ENCODE data around the gene IDH3B. TPM values are rescaled to one million over a fixed set of nuclear protein-coding genes. Genes with fewer than 3 reads are reported as not detected.
A peak's percentile ranks its signal among the peaks of the same experiment; 100 is the strongest.

Gene IDH3B
- total RNA-seq, 4 donors from 2014 or later: 103 to 158 (median 116) TPM

DNA sequence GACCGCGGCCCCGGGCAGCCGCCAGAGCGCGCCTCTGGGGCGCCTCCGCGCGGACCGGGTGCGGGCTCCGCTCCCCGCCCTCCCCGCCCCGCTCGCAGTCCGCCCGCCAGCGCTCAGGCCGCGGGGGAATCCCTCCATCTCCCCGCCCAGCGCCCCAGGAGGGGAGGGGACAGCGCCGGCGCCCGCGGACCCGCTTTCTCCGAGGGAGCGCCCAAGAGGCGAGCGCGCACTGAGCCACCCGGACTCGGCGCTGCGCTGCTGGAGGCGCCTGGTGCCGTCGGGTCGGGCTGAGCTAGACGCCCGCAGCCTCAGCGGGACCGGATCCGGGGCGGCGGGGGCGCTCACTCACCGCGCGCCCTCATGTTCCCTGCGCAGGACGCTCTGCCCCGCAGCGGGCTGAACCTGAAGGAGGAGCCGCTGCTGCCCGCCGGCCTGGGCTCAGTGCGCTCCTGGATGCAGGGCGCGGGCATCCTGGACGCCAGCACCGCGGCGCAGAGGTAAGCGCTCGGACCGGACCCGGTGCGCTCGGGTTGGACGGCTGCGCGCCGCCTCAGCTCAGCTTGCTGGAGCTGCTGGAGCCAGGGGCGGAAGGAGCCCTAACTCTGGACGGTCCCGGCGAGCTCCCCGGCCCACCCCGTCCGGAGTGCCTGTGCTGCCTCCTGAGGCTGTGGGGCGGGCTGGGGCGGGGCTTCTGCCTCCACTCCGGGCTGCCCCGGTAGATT is 29.4 kb upstream of the IDH3B start:
- peak; percentile 63 for ATAC-seq
- peaks cover 0 to 27% (median 2%) of the 10 kb centered on the region in 3 donors for H3K4me1 ChIP-seq
- H3K27ac ChIP-seq: peak overlapping the region in 3 of 4 donors; percentile 93 to 96 (median 95)
- H3K27me3 ChIP-seq: peaks cover 8% of the 10 kb centered on the region
- no peak for TF ChIP-seq EP300 (IDR thresholded peaks at IDR 0.05)
- TF ChIP-seq, protein P1, sequence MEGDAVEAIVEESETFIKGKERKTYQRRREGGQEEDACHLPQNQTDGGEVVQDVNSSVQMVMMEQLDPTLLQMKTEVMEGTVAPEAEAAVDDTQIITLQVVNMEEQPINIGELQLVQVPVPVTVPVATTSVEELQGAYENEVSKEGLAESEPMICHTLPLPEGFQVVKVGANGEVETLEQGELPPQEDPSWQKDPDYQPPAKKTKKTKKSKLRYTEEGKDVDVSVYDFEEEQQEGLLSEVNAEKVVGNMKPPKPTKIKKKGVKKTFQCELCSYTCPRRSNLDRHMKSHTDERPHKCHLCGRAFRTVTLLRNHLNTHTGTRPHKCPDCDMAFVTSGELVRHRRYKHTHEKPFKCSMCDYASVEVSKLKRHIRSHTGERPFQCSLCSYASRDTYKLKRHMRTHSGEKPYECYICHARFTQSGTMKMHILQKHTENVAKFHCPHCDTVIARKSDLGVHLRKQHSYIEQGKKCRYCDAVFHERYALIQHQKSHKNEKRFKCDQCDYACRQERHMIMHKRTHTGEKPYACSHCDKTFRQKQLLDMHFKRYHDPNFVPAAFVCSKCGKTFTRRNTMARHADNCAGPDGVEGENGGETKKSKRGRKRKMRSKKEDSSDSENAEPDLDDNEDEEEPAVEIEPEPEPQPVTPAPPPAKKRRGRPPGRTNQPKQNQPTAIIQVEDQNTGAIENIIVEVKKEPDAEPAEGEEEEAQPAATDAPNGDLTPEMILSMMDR (IDR thresholded peaks at IDR 0.05): peak in 1 of 4 experiments; percentile 16
- TF ChIP-seq POLR2A (IDR thresholded peaks at IDR 0.05): no peak
- no peak for TF ChIP-seq POLR2AphosphoS5 (IDR thresholded peaks at IDR 0.05)
- WGBS, 2 donors (ENCODE audit: low coverage in 1 of 2): no CpG with 5 or more reads among the region's 89 CpGs
- peak overlapping the region; percentile 35 to 71 for H3K4me3 ChIP-seq
- no peaks in the 10 kb centered on the region for H3K36me3 ChIP-seq
- H3K9me3 ChIP-seq: no peaks in the 10 kb centered on the region

DNA sequence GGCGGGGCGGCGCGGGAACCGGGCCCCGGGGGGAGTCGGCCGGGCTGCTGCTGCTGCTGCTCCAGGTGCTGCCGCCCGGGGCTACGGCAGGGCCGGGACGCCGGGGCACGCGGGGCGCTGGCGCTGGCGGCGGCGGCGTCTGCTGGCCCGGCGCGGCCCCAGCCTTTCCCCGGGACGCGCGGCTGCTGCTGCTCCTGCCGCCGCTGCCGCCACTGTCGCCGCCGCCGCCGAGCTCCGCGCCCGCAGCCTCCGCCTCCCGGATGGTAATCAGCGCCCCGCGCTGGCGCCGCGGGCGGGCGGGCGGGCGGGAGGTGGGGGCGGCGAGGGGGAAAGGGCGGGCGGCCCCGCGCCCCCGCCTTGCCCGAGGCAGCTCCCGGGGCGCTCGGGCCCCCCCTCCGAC is 28.9 kb upstream of the IDH3B start:
- TF ChIP-seq, protein P1 (IDR thresholded peaks at IDR 0.05): no peak
- TF ChIP-seq POLR2A (IDR thresholded peaks at IDR 0.05) (no peak), EP300 (IDR thresholded peaks at IDR 0.05) (no peak), POLR2AphosphoS5 (IDR thresholded peaks at IDR 0.05) (no peak)
- WGBS, 2 donors (ENCODE audit: low coverage in 1 of 2): no CpG with 5 or more reads among the region's 64 CpGs
- Histone ChIP-seq H3K36me3 (no peaks in the 10 kb centered on the region), H3K27me3 (peaks cover 8% of the 10 kb centered on the region), H3K27ac (peak overlapping the region in 3 of 4 donors; percentile 93 to 96 (median 95)), H3K9me3 (no peaks in the 10 kb centered on the region), H3K4me3 (peak overlapping the region; percentile 35 to 71), H3K4me1 (peaks cover 0 to 27% (median 2%) of the 10 kb centered on the region in 3 donors)
- ATAC-seq: peak; percentile 30

DNA sequence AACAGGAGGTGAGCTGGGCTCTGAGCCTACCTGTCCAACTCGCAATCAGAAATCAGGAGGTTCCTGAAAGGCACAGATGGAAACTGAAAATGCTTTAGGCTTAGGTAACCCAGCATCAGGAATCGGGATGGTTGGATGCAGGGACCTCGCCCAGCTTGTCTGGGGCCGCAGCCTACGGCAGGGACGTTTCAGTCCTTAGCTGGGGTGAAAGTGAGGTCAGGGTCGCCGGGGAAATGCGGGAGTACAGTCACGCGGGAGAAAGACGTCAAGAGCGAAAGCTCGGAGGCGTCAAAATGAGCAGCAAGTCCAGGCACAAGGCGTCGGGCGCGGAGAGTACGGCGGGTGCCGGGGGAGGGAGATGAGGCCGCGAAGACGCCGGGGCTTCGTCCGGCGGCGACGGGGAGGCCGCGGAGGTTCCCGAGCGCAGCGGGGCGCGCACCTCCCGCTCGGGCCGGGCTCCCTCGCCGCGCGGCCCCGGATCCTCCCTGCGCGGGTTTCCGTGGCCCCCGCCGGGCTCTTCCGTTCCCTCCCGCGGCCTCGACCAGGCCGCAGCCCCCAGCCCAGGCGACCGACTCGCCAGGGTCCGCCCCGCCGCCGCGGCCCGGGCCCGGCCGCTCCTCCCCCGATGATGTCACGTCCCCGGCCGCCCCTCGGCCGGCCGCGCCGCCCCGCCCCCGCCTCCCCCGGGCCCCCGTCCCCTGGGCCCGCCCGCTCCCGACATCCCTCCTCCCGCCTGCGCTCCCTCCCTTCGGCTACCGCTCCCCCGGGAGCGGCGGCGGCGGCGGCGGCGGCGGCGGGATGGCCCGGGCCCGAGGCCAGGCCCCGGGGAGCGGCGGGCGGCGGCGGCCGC is 28.2 kb upstream of the IDH3B start, which contains the start of gene EBF4:
Gene EBF4, plus strand, starts transcription at position 745 of the 850 bp plus-strand sequence. CDS start 866 bp downstream, outside the sequence.
- TF ChIP-seq POLR2A (IDR thresholded peaks at IDR 0.05) (peak; percentile 69 to 70), POLR2AphosphoS5 (IDR thresholded peaks at IDR 0.05) (no peak)
- peaks cover 0 to 27% (median 2%) of the 10 kb centered on the region in 3 donors for H3K4me1 ChIP-seq
- H3K4me3 ChIP-seq: peak within 1 kb of the TSS; percentile 35 to 71
- no peaks in the 10 kb centered on the region for H3K36me3 ChIP-seq
- ATAC-seq: peak; percentile 84
- H3K27ac ChIP-seq: peak within 1 kb of the TSS; percentile 23 to 96 (median 94)
- H3K9me3 ChIP-seq: no peaks in the 10 kb centered on the region
- 3 to 6% methylated on average over 20 to 31 of the region's 106 CpGs for WGBS, 2 donors (ENCODE audit: low coverage in 1 of 2)
- peaks cover 8% of the 10 kb centered on the region for H3K27me3 ChIP-seq

DNA sequence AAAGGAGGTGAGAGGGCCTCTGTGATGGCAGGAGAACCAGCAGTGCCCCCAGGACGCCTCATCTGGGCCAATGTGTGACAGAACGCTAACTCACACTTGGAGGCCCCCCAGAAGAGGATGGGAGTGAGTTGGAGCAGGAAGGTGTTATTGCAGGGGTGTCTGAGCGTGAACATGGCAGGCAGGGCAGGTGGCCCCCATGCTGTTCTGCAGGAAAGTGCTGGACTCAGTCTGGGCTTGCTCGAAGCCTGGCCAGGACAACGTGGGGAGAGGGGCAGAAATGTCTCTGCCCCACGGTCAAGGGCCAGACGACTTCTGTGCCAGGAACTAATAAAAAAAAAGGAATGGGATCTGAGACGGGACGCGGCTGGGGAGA is 27.6 kb upstream of the IDH3B start:
- H3K36me3 ChIP-seq: no peaks in the 10 kb centered on the region
- WGBS, 2 donors (ENCODE audit: low coverage in 1 of 2): 44 to 96% methylated on average over 3 to 5 of the region's 10 CpGs
- H3K27ac ChIP-seq: peak overlapping the region; percentile 23 to 96 (median 94)
- H3K27me3 ChIP-seq: peaks cover 10% of the 10 kb centered on the region
- TF ChIP-seq, protein P1 (IDR thresholded peaks at IDR 0.05): no peak
- TF ChIP-seq POLR2A (IDR thresholded peaks at IDR 0.05): no peak
- no peak for TF ChIP-seq EP300 (IDR thresholded peaks at IDR 0.05)
- TF ChIP-seq POLR2AphosphoS5 (IDR thresholded peaks at IDR 0.05): no peak
- H3K4me3 ChIP-seq: peak overlapping the region in 1 of 2 donors; percentile 71
- no peak for ATAC-seq
- no peaks in the 10 kb centered on the region for H3K9me3 ChIP-seq
- peaks cover 0 to 27% (median 2%) of the 10 kb centered on the region in 3 donors for H3K4me1 ChIP-seq

DNA sequence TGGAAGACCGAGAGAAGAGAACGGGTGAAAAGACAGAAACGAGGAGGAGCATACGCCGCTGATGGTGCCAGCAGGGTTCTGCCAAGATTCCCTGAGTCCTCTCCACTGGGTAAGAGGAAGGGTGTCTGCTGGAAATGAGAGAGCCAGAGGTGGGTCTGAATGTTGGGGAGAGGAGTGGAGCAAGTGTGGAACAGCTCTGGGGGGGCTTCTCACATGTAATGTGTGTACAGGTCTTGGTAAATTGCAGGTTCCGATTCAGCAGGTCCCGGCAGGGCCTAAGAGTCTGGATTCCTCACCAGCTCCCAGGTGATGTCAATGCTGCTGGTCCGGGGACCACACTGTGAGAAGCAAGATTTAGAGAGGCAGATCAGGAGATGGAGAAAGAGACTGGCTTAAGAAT is 27.1 kb upstream of the IDH3B start:
- 68 to 70% methylated on average over 7 to 8 of the region's 8 CpGs for WGBS, 2 donors (ENCODE audit: low coverage in 1 of 2)
- no peak for ATAC-seq
- H3K4me3 ChIP-seq: no peak overlapping the region

More for the DNA sequence above, 27.1 kb upstream of the IDH3B start:
- H3K36me3 ChIP-seq: no peaks in the 10 kb centered on the region
- TF ChIP-seq, protein P1 (IDR thresholded peaks at IDR 0.05): no peak
- no peak for TF ChIP-seq POLR2AphosphoS5 (IDR thresholded peaks at IDR 0.05)
- H3K27me3 ChIP-seq: peaks cover 11% of the 10 kb centered on the region
- H3K4me1 ChIP-seq: peaks cover 0 to 27% (median 2%) of the 10 kb centered on the region in 3 donors
- no peaks in the 10 kb centered on the region for H3K9me3 ChIP-seq
- H3K27ac ChIP-seq: peak overlapping the region in 2 of 4 donors; percentile 95 to 96
